ENCODE results near the gene RB1. TPM values are rescaled to one million over a fixed set of nuclear protein-coding genes. Genes with fewer than 3 reads are reported as not detected.

Gene RB1
- total RNA-seq, 1 donor from 2014 or later: 10.6 TPM

- TF ChIP-seq CTCF (IDR thresholded peaks at IDR 0.05): no peak
- peaks cover 0 to 4% of the 10 kb centered on the region in 2 donors for H3K36me3 ChIP-seq
- no peak for DNase-seq (ENCODE audit: low spot score in 2 of 2)
Measured at GRCh38 chr13:48497669-48498068, 194.1 kb downstream of the RB1 start.

GRCh38 chr13:48500652-48501197 is 197.2 kb downstream of the RB1 start:
- intact Hi-C loops (cut with DNase I): no loop called here
- no peak overlapping the region for H3K27ac ChIP-seq
- TF ChIP-seq CTCF (IDR thresholded peaks at IDR 0.05): no peak

More at GRCh38 chr13:48497669-48498068, 194.1 kb downstream of the RB1 start:
- Histone ChIP-seq H3K9me3 (no peaks in the 10 kb centered on the region), H3K4me1 (no peaks in the 10 kb centered on the region), H3K4me3 (no peak overlapping the region), H3K27ac (no peak overlapping the region), H3K27me3 (no peaks in the 10 kb centered on the region)
- intact Hi-C loops (cut with DNase I): no loop called here

GRCh38 chr13:48501705-48502104 is 198.2 kb downstream of the RB1 start:
- intact Hi-C loops (cut with DNase I): no loop called here
- Histone ChIP-seq H3K4me1 (peaks cover 0 to 15% of the 10 kb centered on the region in 2 donors), H3K27me3 (no peaks in the 10 kb centered on the region), H3K27ac (no peak overlapping the region), H3K4me3 (no peak overlapping the region), H3K9me3 (no peaks in the 10 kb centered on the region), H3K36me3 (peaks cover 0 to 4% of the 10 kb centered on the region in 2 donors)
- no peak for DNase-seq (ENCODE audit: low spot score in 2 of 2)
- TF ChIP-seq CTCF (IDR thresholded peaks at IDR 0.05): no peak

More at GRCh38 chr13:48500652-48501197, 197.2 kb downstream of the RB1 start:
- no peak for DNase-seq (ENCODE audit: low spot score in 2 of 2)
- no peak overlapping the region for H3K4me3 ChIP-seq
- no peaks in the 10 kb centered on the region for H3K9me3 ChIP-seq
- H3K27me3 ChIP-seq: no peaks in the 10 kb centered on the region
- H3K4me1 ChIP-seq: peaks cover 0 to 6% of the 10 kb centered on the region in 2 donors
- H3K36me3 ChIP-seq: peaks cover 0 to 4% of the 10 kb centered on the region in 2 donors

- H3K4me3 ChIP-seq: no peak overlapping the region
- H3K27ac ChIP-seq: no peak overlapping the region
- no peaks in the 10 kb centered on the region for H3K9me3 ChIP-seq
- no peak for TF ChIP-seq CTCF (IDR thresholded peaks at IDR 0.05)
- intact Hi-C loops (cut with DNase I): no loop called here
- H3K36me3 ChIP-seq: peaks cover 0 to 4% of the 10 kb centered on the region in 2 donors
- peaks cover 0 to 15% of the 10 kb centered on the region in 2 donors for H3K4me1 ChIP-seq
- DNase-seq (ENCODE audit: low spot score in 2 of 2): no peak
- no peaks in the 10 kb centered on the region for H3K27me3 ChIP-seq
Measured at GRCh38 chr13:48502601-48503319, 199.2 kb downstream of the RB1 start.

GRCh38 chr13:48504606-48505005 is 201.1 kb downstream of the RB1 start:
- Histone ChIP-seq H3K36me3 (peaks cover 0 to 1% of the 10 kb centered on the region in 2 donors), H3K4me3 (no peak overlapping the region), H3K27me3 (no peaks in the 10 kb centered on the region), H3K4me1 (peaks cover 0 to 15% of the 10 kb centered on the region in 2 donors), H3K27ac (peak overlapping the region; percentile 86 to 91), H3K9me3 (no peaks in the 10 kb centered on the region)
- intact Hi-C loops (cut with DNase I): loop anchor here (2.0 kb wide), 1 partner anchor 102 kb away; no protein-coding TSS in a partner anchor
- DNase-seq (ENCODE audit: low spot score in 2 of 2): no peak
- TF ChIP-seq CTCF (IDR thresholded peaks at IDR 0.05): no peak
